Colonic mucosa (tissue), 4 donors: Measurements from ENCODE around the gene TMEM260. TPM values are rescaled to one million over a fixed set of nuclear protein-coding genes. Genes with fewer than 3 reads are reported as not detected.
A peak's percentile ranks its signal among the peaks of the same experiment; 100 is the strongest.

Experiments
- DNase-seq: peaks from one replicate; pipeline ENCODE4 v3.0.0-alpha.2; 2020
- H3K27ac ChIP-seq: fragments of 200-600 bp; one replicate; pipeline ENCODE4 v1.8.0; 2021
- H3K27me3 ChIP-seq: fragments of 200-600 bp; one replicate; pipeline ENCODE4 v1.8.0; 2021
- H3K36me3 ChIP-seq: fragments of 200-600 bp; one replicate; pipeline ENCODE4 v1.8.0; 2021
- H3K4me1 ChIP-seq: fragments of 200-600 bp; one replicate; pipeline ENCODE4 v1.8.0; 2021; ENCODE audit warnings: mild to moderate bottlenecking
- H3K4me3 ChIP-seq: fragments of 200-600 bp; one replicate; pipeline ENCODE4 v1.8.0; 2021
- H3K9ac ChIP-seq, 2 donors: one replicate each; pipeline ENCODE4 v1.7.0; 2013; ENCODE audit warnings: control low read depth in 2 of 2, low read depth in 2 of 2, low read length in 2 of 2
- H3K9me3 ChIP-seq: fragments of 200-600 bp; one replicate; pipeline ENCODE4 v1.8.0; 2021
- intact Hi-C: fragments of 100-400 bp; cut with DNase I; formaldehyde crosslinking; loops from one replicate; pipeline ENCODE4 v1.14.1; 2022
- total RNA-seq, 2 donors: library from RNA; stranded (reverse); fragmentation: NEBNext Ultra II Directional in 1 of 2; extraction: Animal tissue kit (Norgen Biotek cat#: 25700) in 1 of 2; gene quantifications; one replicate each; pipeline ENCODE4 v1.2.1, GENCODE V29; 2021
- TF ChIP-seq, protein P1 (sequence below): fragments of 200-600 bp; IDR thresholded peaks from one replicate; pipeline ENCODE4 v1.8.0; 2022; ENCODE audit warnings: antibody characterized with exemption, mild to moderate bottlenecking
- donor health status: healthy.
- donor health status: DM: no; HTN: no; CAD: no.
- donor health status: DM: no; HTN: no; CAD: no.

Gene TMEM260
- total RNA-seq, 2 donors from 2014 or later, result 21.1 to 21.5 TPM

DNA sequence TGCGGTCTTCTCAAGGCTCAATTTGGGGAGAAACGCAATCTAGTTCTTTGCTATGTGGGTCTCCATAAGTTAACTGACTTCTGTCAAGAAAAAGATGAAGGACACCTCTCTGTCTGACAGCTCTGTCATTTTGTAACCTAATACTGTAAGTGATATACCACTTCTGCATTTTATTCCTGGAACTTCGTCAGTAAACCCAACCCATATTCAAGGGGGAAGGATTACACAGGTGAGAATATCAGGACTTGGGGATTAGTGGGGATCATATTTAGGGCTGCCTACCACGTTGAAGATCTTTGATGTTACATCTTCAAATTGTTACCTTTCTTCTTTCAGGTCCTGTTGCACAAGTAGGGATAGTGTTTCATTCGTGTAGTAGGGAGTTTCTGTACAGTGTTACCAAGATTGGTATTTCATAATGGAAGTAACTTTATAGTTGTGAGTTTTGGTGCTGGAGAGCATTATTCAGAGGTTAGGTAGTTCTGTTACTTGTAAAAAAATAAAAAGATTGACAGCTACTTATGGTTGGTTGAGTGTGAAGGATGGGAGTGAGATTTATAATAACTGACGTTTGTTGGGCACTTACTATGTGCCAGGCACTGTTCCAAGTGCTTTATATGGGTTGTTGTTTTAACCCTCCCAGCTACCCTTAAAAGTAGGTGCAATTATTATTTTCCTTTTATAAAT lies 1.6 kb downstream of the TMEM260 start:
- Histone ChIP-seq H3K36me3 (no peaks in the 10 kb centered on the region), H3K4me3 (no peak overlapping the region), H3K27ac (no peak overlapping the region), H3K9ac (peak overlapping the region in 1 of 2 donors; percentile 94), H3K4me1 (peaks cover 3% of the 10 kb centered on the region), H3K9me3 (no peaks in the 10 kb centered on the region), H3K27me3 (no peaks in the 10 kb centered on the region)
- TF ChIP-seq, protein P1, sequence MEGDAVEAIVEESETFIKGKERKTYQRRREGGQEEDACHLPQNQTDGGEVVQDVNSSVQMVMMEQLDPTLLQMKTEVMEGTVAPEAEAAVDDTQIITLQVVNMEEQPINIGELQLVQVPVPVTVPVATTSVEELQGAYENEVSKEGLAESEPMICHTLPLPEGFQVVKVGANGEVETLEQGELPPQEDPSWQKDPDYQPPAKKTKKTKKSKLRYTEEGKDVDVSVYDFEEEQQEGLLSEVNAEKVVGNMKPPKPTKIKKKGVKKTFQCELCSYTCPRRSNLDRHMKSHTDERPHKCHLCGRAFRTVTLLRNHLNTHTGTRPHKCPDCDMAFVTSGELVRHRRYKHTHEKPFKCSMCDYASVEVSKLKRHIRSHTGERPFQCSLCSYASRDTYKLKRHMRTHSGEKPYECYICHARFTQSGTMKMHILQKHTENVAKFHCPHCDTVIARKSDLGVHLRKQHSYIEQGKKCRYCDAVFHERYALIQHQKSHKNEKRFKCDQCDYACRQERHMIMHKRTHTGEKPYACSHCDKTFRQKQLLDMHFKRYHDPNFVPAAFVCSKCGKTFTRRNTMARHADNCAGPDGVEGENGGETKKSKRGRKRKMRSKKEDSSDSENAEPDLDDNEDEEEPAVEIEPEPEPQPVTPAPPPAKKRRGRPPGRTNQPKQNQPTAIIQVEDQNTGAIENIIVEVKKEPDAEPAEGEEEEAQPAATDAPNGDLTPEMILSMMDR, result no peak
- intact Hi-C loops, result no loop called here
- DNase-seq, result no peak

DNA sequence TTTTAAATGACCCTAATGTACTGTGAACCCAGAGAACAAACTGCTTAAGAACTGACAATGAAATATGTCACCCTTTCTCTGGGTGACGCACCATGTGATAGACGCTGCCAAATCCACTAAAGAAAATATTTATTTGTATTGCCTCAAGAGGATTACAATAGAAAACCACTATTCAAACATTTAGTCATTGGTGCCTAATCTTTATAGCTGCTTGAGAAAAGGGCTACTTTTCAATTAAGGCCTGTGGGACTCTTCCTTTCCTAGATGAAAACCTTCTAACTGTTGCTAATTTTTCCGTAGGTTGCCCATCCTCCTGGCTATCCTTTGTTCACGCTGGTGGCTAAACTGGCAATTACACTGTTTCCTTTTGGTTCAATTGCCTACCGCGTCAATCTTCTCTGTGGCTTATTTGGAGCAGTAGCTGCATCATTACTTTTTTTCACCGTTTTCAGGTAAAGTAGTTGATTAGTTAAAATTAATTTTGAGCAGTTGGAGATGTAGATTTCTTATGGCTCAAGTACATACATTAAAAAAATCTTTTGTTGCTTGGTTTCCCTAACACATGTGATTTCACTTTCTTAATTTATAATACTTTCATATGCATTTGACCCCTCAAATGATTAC lies 6.0 kb downstream of the TMEM260 start:
- intact Hi-C loops, result no loop called here
- TF ChIP-seq, protein P1, result no peak

DNA sequence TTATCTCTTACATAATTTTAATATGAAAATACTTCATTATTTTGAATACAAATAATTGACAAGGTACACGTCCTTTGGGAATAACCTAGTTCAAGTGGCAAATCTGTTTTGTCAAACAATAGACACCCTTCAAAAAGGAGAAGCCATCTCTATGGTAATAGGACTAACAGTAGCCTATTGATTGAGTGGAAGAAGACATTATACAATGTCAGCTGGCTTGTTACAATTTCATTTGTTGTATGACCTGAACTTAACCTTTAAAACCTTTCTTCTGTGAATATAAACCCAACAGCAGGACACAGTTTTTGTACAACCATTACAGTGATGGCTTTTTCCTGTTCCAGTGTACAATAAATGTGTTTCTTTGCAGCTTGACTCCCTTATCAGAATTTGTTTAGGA lies 8.1 kb downstream of the TMEM260 start:
- TF ChIP-seq, protein P1, result no peak
- intact Hi-C loops, result no loop called here
- H3K9ac ChIP-seq, result no peak overlapping the region
- no peaks in the 10 kb centered on the region for H3K9me3 ChIP-seq
- no peak overlapping the region for H3K27ac ChIP-seq
- DNase-seq, result no peak
- no peaks in the 10 kb centered on the region for H3K27me3 ChIP-seq
- no peak overlapping the region for H3K4me3 ChIP-seq
- no peaks in the 10 kb centered on the region for H3K4me1 ChIP-seq
- H3K36me3 ChIP-seq, result no peaks in the 10 kb centered on the region

More for the DNA sequence above, 6.0 kb downstream of the TMEM260 start:
- no peaks in the 10 kb centered on the region for H3K36me3 ChIP-seq
- no peak for DNase-seq
- no peak overlapping the region for H3K4me3 ChIP-seq
- no peak overlapping the region for H3K27ac ChIP-seq
- H3K4me1 ChIP-seq, result peaks cover 3% of the 10 kb centered on the region
- no peaks in the 10 kb centered on the region for H3K9me3 ChIP-seq
- no peak overlapping the region for H3K9ac ChIP-seq
- no peaks in the 10 kb centered on the region for H3K27me3 ChIP-seq

DNA sequence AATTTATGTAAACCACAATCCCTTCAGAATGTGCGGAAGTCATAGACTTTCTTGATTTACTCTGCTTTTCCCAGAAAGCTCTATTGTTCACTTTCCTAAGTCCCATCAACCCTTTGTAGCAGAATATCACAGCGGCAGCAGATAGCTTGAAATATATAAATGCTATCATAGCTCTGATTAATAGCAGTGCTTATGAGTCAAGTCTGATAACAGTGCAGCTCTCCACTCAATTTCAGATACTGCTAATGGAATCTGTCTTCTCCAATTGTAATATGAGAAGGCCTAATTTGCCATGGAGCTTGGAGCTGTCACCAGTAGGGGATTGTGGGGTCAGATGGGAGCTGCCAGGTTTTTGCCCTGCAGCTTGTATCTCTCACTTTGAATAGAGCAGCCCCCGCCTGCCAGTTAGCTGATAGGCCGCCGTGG lies 10.9 kb downstream of the TMEM260 start:
- no peak overlapping the region for H3K27ac ChIP-seq
- no peak for DNase-seq
- H3K36me3 ChIP-seq, result no peaks in the 10 kb centered on the region
- H3K27me3 ChIP-seq, result no peaks in the 10 kb centered on the region
- no peak overlapping the region for H3K4me3 ChIP-seq
- H3K9ac ChIP-seq, result no peak overlapping the region
- TF ChIP-seq, protein P1, result no peak
- intact Hi-C loops, result no loop called here
- H3K4me1 ChIP-seq, result no peaks in the 10 kb centered on the region
- no peaks in the 10 kb centered on the region for H3K9me3 ChIP-seq

DNA sequence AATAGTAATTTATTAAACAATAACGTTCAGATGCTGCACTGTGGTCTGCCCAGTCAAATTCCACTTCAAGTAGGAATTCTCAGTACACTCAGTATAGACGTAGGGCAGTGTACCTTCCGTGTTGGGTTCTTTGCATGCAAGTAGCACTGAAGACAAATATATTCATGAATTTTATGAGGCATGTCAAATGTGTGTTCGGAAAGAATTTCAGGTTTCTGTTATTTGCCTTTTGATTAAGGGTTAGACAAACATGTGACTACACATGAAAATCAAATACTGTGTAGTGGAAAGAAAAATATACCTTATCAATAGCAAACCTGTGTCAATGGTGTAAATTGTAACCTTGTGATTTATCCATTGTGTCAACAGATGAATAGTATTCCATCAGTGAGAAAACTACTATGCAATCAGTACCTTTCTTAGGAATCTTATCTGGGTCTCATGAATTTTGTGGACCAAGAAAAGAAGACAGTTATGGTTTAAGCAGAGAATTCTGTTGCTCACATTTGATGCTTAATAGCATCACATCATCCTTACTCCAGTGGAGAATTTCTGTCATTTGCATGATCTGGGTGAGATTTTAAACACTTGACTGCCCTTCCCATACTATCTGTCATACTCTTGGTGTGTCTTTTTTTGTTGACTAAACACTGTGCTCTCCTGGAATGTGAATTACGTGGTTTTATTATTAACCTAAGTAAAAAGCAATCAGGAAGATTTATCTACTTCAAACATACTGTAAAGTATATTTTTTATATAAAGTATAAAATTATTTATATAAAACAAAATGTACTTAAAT lies 13.3 kb downstream of the TMEM260 start:
- Histone ChIP-seq H3K9me3 (no peaks in the 10 kb centered on the region), H3K4me3 (no peak overlapping the region), H3K27ac (no peak overlapping the region), H3K36me3 (no peaks in the 10 kb centered on the region), H3K27me3 (no peaks in the 10 kb centered on the region), H3K4me1 (no peaks in the 10 kb centered on the region), H3K9ac (no peak overlapping the region)
- intact Hi-C loops, result no loop called here
- TF ChIP-seq, protein P1, result no peak
- DNase-seq, result no peak
